HG03280 (cell line): Measurements from ENCODE around the gene EVA1C.
"Not testable (repeated sequence)": the region's sequence is repeated elsewhere in the genome, so short reads cannot be mapped to it uniquely, and the experiment has no call there.

Experiments
- ATAC-seq: cut with Tn5 transposase; IDR thresholded peaks from one replicate; pipeline ENCODE4 v1.9.1; 2021; ENCODE audit warnings: mild to moderate bottlenecking, moderate library complexity; ENCODE audit not compliant: unreplicated experiment

The EVA1C gene

GRCh38 chr21:32412162-32413014, at the start of gene EVA1C:
EVA1C (plus strand) TSS chr21:32412706; CDS start chr21:32412854, 148 bp downstream.
- ATAC-seq: no peak

- ATAC-seq: no peak
These were observed 48.1 kb upstream of the EVA1C start for GRCh38 chr21:32364387-32364786.

GRCh38 chr21:32364796-32365195, 47.7 kb upstream of the EVA1C start:
- ATAC-seq: no peak

- no peak for ATAC-seq
These were observed 46.3 kb upstream of the EVA1C start for GRCh38 chr21:32366191-32366590.

- ATAC-seq: no peak
These were observed 45.3 kb upstream of the EVA1C start for GRCh38 chr21:32367158-32367557.

GRCh38 chr21:32368386-32368785, 44.1 kb upstream of the EVA1C start:
- no peak for ATAC-seq

GRCh38 chr21:32368961-32369360, 43.5 kb upstream of the EVA1C start:
- ATAC-seq: not testable (repeated sequence)

GRCh38 chr21:32370998-32371766, 41.3 kb upstream of the EVA1C start:
- no peak for ATAC-seq

GRCh38 chr21:32371913-32372314, 40.6 kb upstream of the EVA1C start:
- ATAC-seq: no peak

- ATAC-seq: no peak
These were observed 39.8 kb upstream of the EVA1C start for GRCh38 chr21:32372755-32373154.

- no peak for ATAC-seq
These were observed 35.0 kb upstream of the EVA1C start for GRCh38 chr21:32377506-32377905.

- ATAC-seq: no peak
These were observed 34.5 kb upstream of the EVA1C start for GRCh38 chr21:32377991-32378390.

- no peak for ATAC-seq
These were observed 33.5 kb upstream of the EVA1C start for GRCh38 chr21:32378956-32379355.

- no peak for ATAC-seq
These were observed 31.6 kb upstream of the EVA1C start for GRCh38 chr21:32380940-32381339.

GRCh38 chr21:32381571-32381970, 30.9 kb upstream of the EVA1C start:
- ATAC-seq: no peak

GRCh38 chr21:32382108-32382644, 30.3 kb upstream of the EVA1C start:
- ATAC-seq: no peak

- ATAC-seq: no peak
These were observed 28.7 kb upstream of the EVA1C start for GRCh38 chr21:32383812-32384211.

- ATAC-seq: no peak
These were observed 26.2 kb upstream of the EVA1C start for GRCh38 chr21:32386195-32386870.

- no peak for ATAC-seq
These were observed 25.4 kb upstream of the EVA1C start for GRCh38 chr21:32387151-32387550.

GRCh38 chr21:32388306-32388705, 24.2 kb upstream of the EVA1C start:
- no peak for ATAC-seq

GRCh38 chr21:32389337-32390015, 23.0 kb upstream of the EVA1C start:
- ATAC-seq: no peak
